GM18868 (cell line): Measurements from ENCODE around the gene AK2.
"Not testable (repeated sequence)": the region's sequence is repeated elsewhere in the genome, so short reads cannot be mapped to it uniquely, and the experiment has no call there.

Experiments
- ATAC-seq: cut with Tn5 transposase; IDR thresholded peaks from one replicate; pipeline ENCODE4 v1.9.1; 2021; ENCODE audit warnings: mild to moderate bottlenecking, moderate library complexity; ENCODE audit not compliant: unreplicated experiment

Gene AK2

GRCh38 chr1:33025180-33025569 is 11.5 kb downstream of the AK2 start:
- no peak for ATAC-seq

GRCh38 chr1:33024430-33025179 is 12.1 kb downstream of the AK2 start:
- ATAC-seq, result not testable (repeated sequence)

- no peak for ATAC-seq
These were observed 14.0 kb downstream of the AK2 start for GRCh38 chr1:33022650-33023200.

GRCh38 chr1:33021567-33022431 is 14.9 kb downstream of the AK2 start:
- no peak for ATAC-seq

- ATAC-seq, result no peak
These were observed 18.6 kb downstream of the AK2 start for GRCh38 chr1:33018112-33018511.

GRCh38 chr1:33017175-33017574 is 19.5 kb downstream of the AK2 start:
- no peak for ATAC-seq

GRCh38 chr1:33015216-33015615 is 21.5 kb downstream of the AK2 start:
- no peak for ATAC-seq

- no peak for ATAC-seq
These were observed 22.1 kb downstream of the AK2 start for GRCh38 chr1:33014464-33015163.

GRCh38 chr1:33013791-33014190 is 22.9 kb downstream of the AK2 start:
- no peak for ATAC-seq

GRCh38 chr1:33012165-33012564 is 24.5 kb downstream of the AK2 start:
- no peak for ATAC-seq

GRCh38 chr1:33010932-33011731 is 25.6 kb downstream of the AK2 start:
- no peak for ATAC-seq

GRCh38 chr1:33009561-33009960 is 27.1 kb downstream of the AK2 start:
- ATAC-seq, result no peak

- ATAC-seq, result no peak
These were observed 28.4 kb downstream of the AK2 start for GRCh38 chr1:33008051-33008914.

GRCh38 chr1:33007190-33008050 is 29.3 kb downstream of the AK2 start:
- no peak for ATAC-seq

- no peak for ATAC-seq
These were observed 30.8 kb downstream of the AK2 start for GRCh38 chr1:33005838-33006421.

GRCh38 chr1:33005117-33005837 is 31.4 kb downstream of the AK2 start:
- ATAC-seq, result no peak

- no peak for ATAC-seq
These were observed 32.1 kb downstream of the AK2 start for GRCh38 chr1:33004613-33005012.

- no peak for ATAC-seq
These were observed 33.0 kb downstream of the AK2 start for GRCh38 chr1:33003657-33004056.
